Gastroesophageal sphincter (tissue), 3 donors: ENCODE measurements around the gene SYT3.

Experiments
- EP300 ChIP-seq: sonication (generic); formaldehyde crosslinking; IDR thresholded peaks from one replicate; pipeline ENCODE4 v1.6.1; 2017; ENCODE audit warnings: antibody characterized with exemption, mild to moderate bottlenecking
- POLR2A ChIP-seq, 2 donors: fragments of 450-650 bp; IDR thresholded peaks; one replicate each; pipeline ENCODE4 v1.6.1; 2017; ENCODE audit warnings: antibody characterized with exemption in 2 of 2, mild to moderate bottlenecking in 2 of 2, moderate library complexity in 1 of 2
- POLR2AphosphoS5 ChIP-seq: sonication (generic); formaldehyde crosslinking; IDR thresholded peaks from one replicate; pipeline ENCODE4 v1.6.1; 2017; ENCODE audit warnings: antibody characterized with exemption
- TF ChIP-seq, protein P1 (sequence below), 4 experiments: fragments of 200-600 bp in 2 of 4; fragments of 450-650 bp in 2 of 4; sonication (generic) in 1 of 4; IDR thresholded peaks; one replicate each; pipeline ENCODE4 v1.5.1; 2017 to 2019; ENCODE audit warnings: antibody characterized with exemption in 4 of 4, mild to moderate bottlenecking in 2 of 4, moderate library complexity in 2 of 4

DNA sequence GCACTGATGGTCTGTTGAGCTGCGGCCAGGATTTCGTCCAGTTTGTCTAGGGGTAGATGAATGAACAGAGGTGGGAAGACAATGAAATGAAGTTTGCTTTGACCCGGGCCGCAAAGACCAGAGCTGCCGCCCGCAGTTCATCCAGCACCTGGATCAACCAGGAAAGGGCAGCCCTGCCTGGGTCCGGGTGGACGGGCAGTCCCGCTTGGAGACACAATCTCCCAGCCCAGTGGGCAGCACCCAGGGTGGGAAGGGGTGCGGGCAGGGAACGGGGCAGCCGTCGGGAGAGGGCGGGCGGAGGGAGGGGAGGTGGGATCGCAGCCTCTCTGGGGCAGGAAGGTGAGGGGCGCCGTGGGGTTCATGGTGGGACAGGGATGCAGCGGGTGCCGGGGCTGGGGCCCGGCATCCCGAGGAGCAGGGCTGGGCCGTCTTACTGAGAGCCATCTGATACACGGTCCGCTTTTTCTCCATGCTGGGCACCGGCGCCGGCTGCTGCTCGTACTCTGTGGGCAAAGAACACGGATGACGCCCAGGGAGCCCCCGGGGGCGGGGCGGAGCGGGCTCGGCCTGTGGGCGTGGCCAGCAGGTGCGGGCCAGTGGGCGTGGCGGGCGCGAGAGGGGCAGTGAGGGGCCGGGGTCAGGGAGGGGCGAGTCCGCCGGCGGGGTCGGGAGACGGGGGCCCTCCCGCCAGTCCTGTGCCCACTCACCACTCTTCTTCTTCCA is 46.8 kb upstream of the SYT3 start:
- TF ChIP-seq EP300, result no peak
- TF ChIP-seq, protein P1, sequence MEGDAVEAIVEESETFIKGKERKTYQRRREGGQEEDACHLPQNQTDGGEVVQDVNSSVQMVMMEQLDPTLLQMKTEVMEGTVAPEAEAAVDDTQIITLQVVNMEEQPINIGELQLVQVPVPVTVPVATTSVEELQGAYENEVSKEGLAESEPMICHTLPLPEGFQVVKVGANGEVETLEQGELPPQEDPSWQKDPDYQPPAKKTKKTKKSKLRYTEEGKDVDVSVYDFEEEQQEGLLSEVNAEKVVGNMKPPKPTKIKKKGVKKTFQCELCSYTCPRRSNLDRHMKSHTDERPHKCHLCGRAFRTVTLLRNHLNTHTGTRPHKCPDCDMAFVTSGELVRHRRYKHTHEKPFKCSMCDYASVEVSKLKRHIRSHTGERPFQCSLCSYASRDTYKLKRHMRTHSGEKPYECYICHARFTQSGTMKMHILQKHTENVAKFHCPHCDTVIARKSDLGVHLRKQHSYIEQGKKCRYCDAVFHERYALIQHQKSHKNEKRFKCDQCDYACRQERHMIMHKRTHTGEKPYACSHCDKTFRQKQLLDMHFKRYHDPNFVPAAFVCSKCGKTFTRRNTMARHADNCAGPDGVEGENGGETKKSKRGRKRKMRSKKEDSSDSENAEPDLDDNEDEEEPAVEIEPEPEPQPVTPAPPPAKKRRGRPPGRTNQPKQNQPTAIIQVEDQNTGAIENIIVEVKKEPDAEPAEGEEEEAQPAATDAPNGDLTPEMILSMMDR (IDR thresholded peaks at IDR 0.05), result no peak
- no peak for TF ChIP-seq POLR2A (IDR thresholded peaks at IDR 0.05)
- no peak for TF ChIP-seq POLR2AphosphoS5
